GM19372 (cell line): ENCODE measurements around the gene KCNQ2.

Source experiments
- ATAC-seq: cut with Tn5 transposase; IDR thresholded peaks from one replicate; pipeline ENCODE4 v1.9.1; 2021; ENCODE audit warnings: mild to moderate bottlenecking, low read depth, moderate library complexity; ENCODE audit not compliant: unreplicated experiment

Gene KCNQ2

GRCh38 chr20:63377951-63378381 is 94.5 kb downstream of the KCNQ2 start:
- ATAC-seq: no peak

GRCh38 chr20:63377256-63377941 is 95.1 kb downstream of the KCNQ2 start:
- no peak for ATAC-seq

GRCh38 chr20:63376283-63377250 is 95.9 kb downstream of the KCNQ2 start:
- ATAC-seq: no peak

- no peak for ATAC-seq
Observed at GRCh38 chr20:63375438-63375837, 97.0 kb downstream of the KCNQ2 start.

GRCh38 chr20:63374504-63374903 is 98.0 kb downstream of the KCNQ2 start:
- ATAC-seq: no peak

- no peak for ATAC-seq
Observed at GRCh38 chr20:63373996-63374395, 98.5 kb downstream of the KCNQ2 start.

- ATAC-seq: no peak
Observed at GRCh38 chr20:63372971-63373885, 99.2 kb downstream of the KCNQ2 start.

- ATAC-seq: no peak
Observed at GRCh38 chr20:63371291-63371865, 101.1 kb downstream of the KCNQ2 start.

GRCh38 chr20:63370618-63371187 is 101.8 kb downstream of the KCNQ2 start:
- ATAC-seq: no peak

GRCh38 chr20:63369724-63370617 is 102.5 kb downstream of the KCNQ2 start:
- ATAC-seq: no peak

GRCh38 chr20:63369024-63369530 is 103.4 kb downstream of the KCNQ2 start:
- no peak for ATAC-seq

GRCh38 chr20:63368151-63368550 is 104.3 kb downstream of the KCNQ2 start:
- ATAC-seq: no peak

- ATAC-seq: no peak
Observed at GRCh38 chr20:63367446-63368055, 104.9 kb downstream of the KCNQ2 start.

GRCh38 chr20:63366390-63367365 is 105.8 kb downstream of the KCNQ2 start:
- no peak for ATAC-seq

GRCh38 chr20:63365601-63366389 is 106.7 kb downstream of the KCNQ2 start:
- no peak for ATAC-seq
